ENCODE measurements around the gene RELT.

DNA sequence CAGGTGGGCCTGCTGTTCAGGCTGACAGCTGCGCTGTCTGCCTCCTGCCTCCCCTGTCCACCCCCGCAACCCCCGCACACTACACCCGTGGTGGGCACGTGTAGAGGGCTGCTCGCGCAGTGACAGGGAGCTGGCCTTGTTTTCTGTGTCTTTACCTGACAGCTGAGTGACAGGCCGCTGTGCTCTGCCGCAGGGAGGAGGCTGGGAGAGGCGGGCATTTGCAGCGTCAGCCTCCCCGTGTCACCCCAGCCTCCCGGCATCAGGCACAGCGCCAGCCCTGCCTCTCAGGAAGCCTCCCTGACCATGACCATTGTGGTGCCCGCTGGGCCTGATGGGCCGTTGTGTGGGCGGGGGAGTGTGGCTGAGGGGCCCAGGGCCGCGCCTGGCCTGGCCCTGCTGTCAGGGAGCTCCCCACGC, 32.0 kb upstream of the RELT start:
- TF ChIP-seq, protein P1, sequence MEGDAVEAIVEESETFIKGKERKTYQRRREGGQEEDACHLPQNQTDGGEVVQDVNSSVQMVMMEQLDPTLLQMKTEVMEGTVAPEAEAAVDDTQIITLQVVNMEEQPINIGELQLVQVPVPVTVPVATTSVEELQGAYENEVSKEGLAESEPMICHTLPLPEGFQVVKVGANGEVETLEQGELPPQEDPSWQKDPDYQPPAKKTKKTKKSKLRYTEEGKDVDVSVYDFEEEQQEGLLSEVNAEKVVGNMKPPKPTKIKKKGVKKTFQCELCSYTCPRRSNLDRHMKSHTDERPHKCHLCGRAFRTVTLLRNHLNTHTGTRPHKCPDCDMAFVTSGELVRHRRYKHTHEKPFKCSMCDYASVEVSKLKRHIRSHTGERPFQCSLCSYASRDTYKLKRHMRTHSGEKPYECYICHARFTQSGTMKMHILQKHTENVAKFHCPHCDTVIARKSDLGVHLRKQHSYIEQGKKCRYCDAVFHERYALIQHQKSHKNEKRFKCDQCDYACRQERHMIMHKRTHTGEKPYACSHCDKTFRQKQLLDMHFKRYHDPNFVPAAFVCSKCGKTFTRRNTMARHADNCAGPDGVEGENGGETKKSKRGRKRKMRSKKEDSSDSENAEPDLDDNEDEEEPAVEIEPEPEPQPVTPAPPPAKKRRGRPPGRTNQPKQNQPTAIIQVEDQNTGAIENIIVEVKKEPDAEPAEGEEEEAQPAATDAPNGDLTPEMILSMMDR (IDR thresholded peaks at IDR 0.05), result no peak
- TF ChIP-seq POLR2A (IDR thresholded peaks at IDR 0.05), result no peak
- no peak for TF ChIP-seq EP300 (IDR thresholded peaks at IDR 0.05)
- no peak for TF ChIP-seq POLR2AphosphoS5 (IDR thresholded peaks at IDR 0.05)

Data from upper lobe of left lung (tissue), 4 donors.